Lung (tissue), 12 donors: ENCODE results near the gene ASIC2. TPM values are rescaled to one million over a fixed set of nuclear protein-coding genes. Genes with fewer than 3 reads are reported as not detected.

Experiments
- ATAC-seq: fragments of 200-7000 bp; cut with Tn5 transposase; one replicate; pipeline ENCODE4 v1.9.1; 2020; ENCODE audit warnings: moderate number of reproducible peaks; ENCODE audit not compliant: insufficient read depth, low FRiP score
- DNase-seq, 3 donors: peaks; one replicate each; pipeline ENCODE4 v3.0.0-alpha.2; 2013 to 2017
- H3K27ac ChIP-seq, 2 donors: one replicate each; pipeline ENCODE4 v1.5.1; 2013; ENCODE audit warnings: mild to moderate bottlenecking in 2 of 2, moderate library complexity in 2 of 2, control low read depth in 1 of 2, inconsistent platforms in 1 of 2, low read depth in 1 of 2, low read length in 1 of 2
- H3K27me3 ChIP-seq, 3 donors: one replicate each; pipeline ENCODE4 v1.5.1; 2013; ENCODE audit warnings: low read length in 2 of 3; ENCODE audit not compliant: control insufficient read depth in 3 of 3, insufficient read depth in 3 of 3
- H3K36me3 ChIP-seq, 4 donors: one replicate each; pipeline ENCODE4 v1.5.1; 2013; ENCODE audit warnings: low read length in 4 of 4, mild to moderate bottlenecking in 1 of 4, moderate library complexity in 1 of 4; ENCODE audit not compliant: control insufficient read depth in 4 of 4, insufficient read depth in 4 of 4
- H3K4me1 ChIP-seq, 5 donors: one replicate each; pipeline ENCODE4 v1.5.1; 2013; ENCODE audit warnings: low read length in 5 of 5, mild to moderate bottlenecking in 2 of 5, moderate library complexity in 1 of 5; ENCODE audit not compliant: control insufficient read depth in 5 of 5, insufficient read depth in 5 of 5
- H3K4me3 ChIP-seq: one replicate; pipeline ENCODE4 v1.5.1; 2013; ENCODE audit warnings: mild to moderate bottlenecking, control low read depth, moderate library complexity
- H3K9ac ChIP-seq, 2 donors: one replicate each; pipeline ENCODE4 v1.5.1; 2013; ENCODE audit warnings: low read length in 2 of 2, control low read depth in 1 of 2; ENCODE audit not compliant: insufficient read depth in 1 of 2
- H3K9me3 ChIP-seq, 4 donors: one replicate each; pipeline ENCODE4 v1.5.1; 2013; ENCODE audit warnings: low read length in 3 of 4, mild to moderate bottlenecking in 1 of 4, moderate library complexity in 1 of 4; ENCODE audit not compliant: control insufficient read depth in 4 of 4, insufficient read depth in 3 of 4
- WGBS, 2 donors: extraction: QIAGEN DNeasy Blood & Tissue Kit; methylation state at CpG; one replicate each; pipeline ENCODE4 v1.1.7; 2013; 5-methylcytosine and 5-hydroxymethylcytosine counted together
- polyA plus RNA-seq, 2 donors: library from polyadenylated mRNA; stranded (reverse); fragments of 200-250 nt; gene quantifications; one replicate each; pipeline ENCODE4 v1.2.1, GENCODE V29; 2013
- total RNA-seq, 2 donors: library from RNA; depleted of rRNA in 1 of 2; stranded (reverse); fragments of >200 nt in 1 of 2; gene quantifications; one replicate each; pipeline ENCODE4 v1.2.1, GENCODE V29; 2014 to 2021
- TF ChIP-seq, protein P1 (sequence below): IDR thresholded peaks from 2 replicates; pipeline ENCODE4 v1.5.1; 2012; ENCODE audit warnings: mild to moderate bottlenecking; ENCODE audit errors: control extremely low read depth, extremely low read depth
- donor health status: control.
- donor health status: control.
- donor health status: Bipolar disorder and iron deficiency.
- donor health status: healthy.
- donor health status: DM: yes; HTN: yes; CAD: no.

ASIC2 gene
- total and polyA plus RNA-seq, 4 donors = 0.03 to 0.28 (median 0.14) TPM; not detected in 1

DNA sequence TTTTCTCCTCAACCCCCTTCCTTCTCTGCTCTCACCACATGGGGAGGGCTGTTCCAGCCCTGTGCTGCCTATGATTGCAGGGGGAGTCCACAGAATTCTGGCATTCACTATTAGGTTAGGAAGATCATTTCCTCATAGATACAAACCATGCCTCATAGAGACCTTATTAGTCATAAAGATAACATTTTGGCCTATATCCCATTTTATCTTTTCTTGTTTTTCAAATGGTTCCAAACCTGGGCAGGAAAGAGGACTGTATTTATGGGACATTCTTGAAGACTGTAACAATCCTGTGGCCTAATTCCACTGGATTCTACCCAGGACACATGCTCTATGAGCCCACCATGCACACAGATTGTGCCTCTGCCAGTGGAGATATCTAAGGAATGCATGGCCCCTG lies 51.7 kb downstream of the ASIC2 start:
- Histone ChIP-seq H3K4me3 (no peak overlapping the region), H3K27me3 (peaks cover 0 to 6% (median 3%) of the 10 kb centered on the region in 3 donors), H3K9ac (no peak overlapping the region), H3K9me3 (peaks cover 0 to 2% (median 0%) of the 10 kb centered on the region in 4 donors), H3K36me3 (no peaks in the 10 kb centered on the region), H3K27ac (no peak overlapping the region), H3K4me1 (no peaks in the 10 kb centered on the region)
- TF ChIP-seq, protein P1, sequence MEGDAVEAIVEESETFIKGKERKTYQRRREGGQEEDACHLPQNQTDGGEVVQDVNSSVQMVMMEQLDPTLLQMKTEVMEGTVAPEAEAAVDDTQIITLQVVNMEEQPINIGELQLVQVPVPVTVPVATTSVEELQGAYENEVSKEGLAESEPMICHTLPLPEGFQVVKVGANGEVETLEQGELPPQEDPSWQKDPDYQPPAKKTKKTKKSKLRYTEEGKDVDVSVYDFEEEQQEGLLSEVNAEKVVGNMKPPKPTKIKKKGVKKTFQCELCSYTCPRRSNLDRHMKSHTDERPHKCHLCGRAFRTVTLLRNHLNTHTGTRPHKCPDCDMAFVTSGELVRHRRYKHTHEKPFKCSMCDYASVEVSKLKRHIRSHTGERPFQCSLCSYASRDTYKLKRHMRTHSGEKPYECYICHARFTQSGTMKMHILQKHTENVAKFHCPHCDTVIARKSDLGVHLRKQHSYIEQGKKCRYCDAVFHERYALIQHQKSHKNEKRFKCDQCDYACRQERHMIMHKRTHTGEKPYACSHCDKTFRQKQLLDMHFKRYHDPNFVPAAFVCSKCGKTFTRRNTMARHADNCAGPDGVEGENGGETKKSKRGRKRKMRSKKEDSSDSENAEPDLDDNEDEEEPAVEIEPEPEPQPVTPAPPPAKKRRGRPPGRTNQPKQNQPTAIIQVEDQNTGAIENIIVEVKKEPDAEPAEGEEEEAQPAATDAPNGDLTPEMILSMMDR = no peak
- DNase-seq = no peak
- ATAC-seq = peak; percentile 54

DNA sequence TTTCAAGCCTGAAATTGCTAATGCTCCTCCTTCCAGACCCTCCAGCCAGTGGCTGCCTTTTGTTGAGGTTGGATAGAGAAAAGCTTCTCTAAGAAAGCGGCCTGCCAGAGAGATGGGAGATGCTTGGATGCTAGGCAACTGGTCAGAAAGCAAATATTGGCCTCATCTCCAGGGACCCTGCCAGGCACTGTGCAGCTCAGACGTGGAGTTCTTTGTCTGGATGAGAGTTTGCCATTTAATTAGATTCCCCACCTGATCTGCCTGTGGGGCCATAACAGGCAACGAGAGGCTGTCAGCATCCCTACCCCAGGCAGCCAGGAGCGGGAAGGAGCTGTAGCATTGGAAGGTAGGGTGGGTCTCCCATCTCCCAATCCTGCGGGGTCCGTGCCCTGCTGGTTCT lies 52.7 kb downstream of the ASIC2 start:
- no peak overlapping the region for H3K4me3 ChIP-seq
- peaks cover 0 to 2% (median 0%) of the 10 kb centered on the region in 4 donors for H3K9me3 ChIP-seq
- no peaks in the 10 kb centered on the region for H3K4me1 ChIP-seq
- ATAC-seq (no peak), DNase-seq (no peak)
- WGBS, 2 donors = 75 to 78% methylated on average over 6 of the region's 6 CpGs
- no peak overlapping the region for H3K27ac ChIP-seq
- TF ChIP-seq, protein P1 = no peak
- peaks cover 0 to 6% (median 3%) of the 10 kb centered on the region in 3 donors for H3K27me3 ChIP-seq
- H3K9ac ChIP-seq = no peak overlapping the region
- no peaks in the 10 kb centered on the region for H3K36me3 ChIP-seq

DNA sequence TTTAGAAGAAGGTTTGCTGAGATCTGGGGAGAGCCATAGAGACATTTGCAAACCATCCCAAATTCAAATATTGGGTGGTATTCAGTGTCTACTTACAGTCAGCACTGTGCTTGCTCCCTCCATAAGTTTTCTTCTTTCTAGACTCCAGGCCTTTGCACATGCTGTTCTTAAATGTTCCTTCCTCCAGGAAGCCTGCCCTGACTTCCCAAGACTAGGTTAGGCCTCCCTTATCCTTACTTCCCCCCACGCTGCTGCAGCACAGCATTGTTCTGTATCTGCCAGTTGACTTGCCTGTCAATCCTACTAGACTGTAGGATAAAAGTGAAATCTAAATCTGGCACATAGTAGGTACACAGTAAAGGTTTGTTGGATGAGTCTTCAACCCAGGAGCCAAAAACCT lies 53.4 kb downstream of the ASIC2 start:
- ATAC-seq = no peak
- peaks cover 0 to 2% (median 0%) of the 10 kb centered on the region in 4 donors for H3K9me3 ChIP-seq
- TF ChIP-seq, protein P1 = no peak
- no peak overlapping the region for H3K27ac ChIP-seq
- H3K36me3 ChIP-seq = no peaks in the 10 kb centered on the region
- no peak for DNase-seq
- peaks cover 0 to 3% (median 3%) of the 10 kb centered on the region in 3 donors for H3K27me3 ChIP-seq
- 63 to 86% methylated on average over 1 of the region's 1 CpG for WGBS, 2 donors
- no peak overlapping the region for H3K9ac ChIP-seq
- no peaks in the 10 kb centered on the region for H3K4me1 ChIP-seq
- no peak overlapping the region for H3K4me3 ChIP-seq

DNA sequence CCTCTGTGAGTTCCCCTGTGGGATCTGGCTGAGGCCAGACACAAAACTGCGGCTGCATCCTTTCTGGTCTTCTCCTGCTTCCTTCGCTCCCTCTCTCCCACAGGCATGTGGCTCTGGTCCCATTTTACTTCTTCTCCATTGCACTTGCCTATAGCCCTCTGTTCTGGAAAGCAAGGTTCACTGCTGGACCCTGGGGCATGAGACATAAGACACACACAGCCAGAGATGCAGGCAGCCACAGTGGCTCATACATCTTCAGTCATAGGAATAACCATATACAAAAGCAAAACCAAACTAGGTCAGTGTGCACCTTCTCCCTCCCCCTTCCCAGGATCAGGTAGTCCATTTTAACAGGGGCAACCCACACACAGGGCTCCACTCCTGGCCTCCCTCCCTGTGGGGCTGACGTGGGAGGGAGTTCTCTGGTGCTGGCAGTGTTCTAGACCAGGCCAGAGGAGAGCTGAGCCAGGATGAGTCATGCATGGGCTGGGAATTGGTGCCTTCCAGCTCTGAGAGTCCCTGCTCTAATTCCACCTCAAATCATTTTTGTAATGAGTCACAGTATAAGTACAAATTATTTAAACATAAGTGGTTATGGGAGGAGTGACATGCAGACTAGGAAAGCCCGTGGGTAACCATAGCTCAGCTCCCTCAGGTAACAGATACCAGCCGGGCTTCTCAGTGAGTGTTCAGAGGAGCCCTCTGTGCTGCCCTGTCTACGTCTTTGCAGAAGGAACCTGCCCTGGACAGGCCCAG lies 58.0 kb downstream of the ASIC2 start:
- Histone ChIP-seq H3K27me3 (peaks cover 0 to 3% (median 0%) of the 10 kb centered on the region in 3 donors), H3K9me3 (no peaks in the 10 kb centered on the region), H3K4me3 (no peak overlapping the region), H3K36me3 (no peaks in the 10 kb centered on the region), H3K27ac (no peak overlapping the region), H3K9ac (no peak overlapping the region), H3K4me1 (peaks cover 0 to 4% (median 0%) of the 10 kb centered on the region in 5 donors)
- WGBS, 2 donors = 69 to 72% methylated on average over 6 of the region's 6 CpGs
- ATAC-seq (peak; percentile 78), DNase-seq (no peak)
- TF ChIP-seq, protein P1 = no peak
